Brain pericyte (primary cell): ENCODE data around the gene VDAC1.
"Not testable (repeated sequence)": the region's sequence is repeated elsewhere in the genome, so short reads cannot be mapped to it uniquely, and the experiment has no call there.

Experiments
- DNase-seq: peaks from one replicate; pipeline ENCODE4 v3.0.0-alpha.2; 2012; ENCODE audit warnings: low read depth, low spot score

Gene VDAC1

DNA sequence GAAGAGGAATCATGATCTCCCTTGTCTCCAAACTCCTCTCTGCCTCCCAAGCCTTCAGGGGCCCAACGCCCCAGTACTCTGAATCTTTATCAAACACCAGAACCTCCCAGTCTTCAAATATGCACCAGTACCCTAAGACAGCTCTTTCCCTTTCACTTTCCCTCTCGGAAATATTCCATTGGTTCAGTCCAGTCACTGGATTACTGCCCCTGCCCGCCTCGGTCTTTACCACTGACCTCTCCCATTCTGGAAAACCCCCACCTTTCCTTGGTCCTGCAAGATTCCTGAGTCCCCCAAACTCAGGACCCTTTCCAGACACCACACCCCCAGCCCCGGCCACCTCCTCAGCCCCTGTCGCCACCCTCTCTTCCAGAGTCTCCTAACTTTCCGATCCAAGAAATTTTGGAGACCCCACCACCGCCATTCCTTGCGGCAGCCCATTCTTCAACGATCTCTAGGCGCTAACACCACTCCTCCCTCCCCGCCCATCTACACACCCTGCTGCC is 37.0 kb downstream of the VDAC1 start:
- DNase-seq: no peak

DNA sequence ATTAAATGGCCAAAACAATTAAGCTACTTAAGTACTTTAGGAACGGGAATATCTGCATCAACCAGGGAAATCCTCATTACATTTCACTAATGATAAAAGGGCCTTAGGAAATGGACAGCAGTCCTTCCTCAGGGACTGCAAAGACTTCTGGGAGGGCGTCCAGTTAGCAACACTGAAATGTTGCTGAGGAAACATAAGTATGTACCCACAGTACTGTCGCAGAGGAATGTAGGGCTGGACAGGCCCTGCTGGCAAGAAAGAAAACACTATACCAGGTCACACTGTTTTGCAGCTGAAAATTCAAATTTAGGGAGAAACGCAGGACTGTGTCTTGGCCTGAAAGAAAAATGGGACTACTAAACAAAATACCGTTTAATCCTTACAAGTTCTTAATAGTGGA is 37.7 kb downstream of the VDAC1 start:
- DNase-seq: no peak

GRCh38 chr5:133966090-133966489 is 38.7 kb downstream of the VDAC1 start:
- DNase-seq: no peak

DNA sequence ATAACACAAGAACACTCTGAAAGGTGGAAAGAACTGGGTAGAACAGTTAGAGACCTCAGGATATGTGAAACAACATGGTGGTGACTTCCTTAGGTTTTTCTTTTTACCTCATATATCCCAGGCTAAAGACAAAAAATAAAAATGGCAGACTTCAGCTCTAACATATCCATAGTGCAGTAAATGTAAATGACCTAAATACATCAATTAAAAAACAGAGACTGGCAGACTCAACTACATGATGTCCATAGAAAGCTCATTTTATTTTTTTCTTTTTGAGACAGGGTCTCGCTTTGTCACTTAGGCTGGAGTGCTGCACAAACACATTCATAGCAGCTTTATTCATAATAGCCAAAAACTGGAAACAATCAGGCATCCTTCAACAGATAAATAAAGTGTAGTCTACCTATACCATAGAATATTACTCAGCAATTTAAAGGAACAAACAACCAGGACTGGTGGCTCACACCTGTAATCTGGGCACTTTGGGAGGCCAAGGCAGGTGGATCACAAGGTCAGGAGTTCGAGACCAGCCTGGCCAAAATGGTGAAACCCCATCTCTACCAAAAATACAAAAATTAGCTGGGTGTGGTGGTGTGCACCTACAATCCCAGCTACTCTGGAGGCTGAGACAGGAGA is 41.2 kb downstream of the VDAC1 start:
- DNase-seq: no peak

DNA sequence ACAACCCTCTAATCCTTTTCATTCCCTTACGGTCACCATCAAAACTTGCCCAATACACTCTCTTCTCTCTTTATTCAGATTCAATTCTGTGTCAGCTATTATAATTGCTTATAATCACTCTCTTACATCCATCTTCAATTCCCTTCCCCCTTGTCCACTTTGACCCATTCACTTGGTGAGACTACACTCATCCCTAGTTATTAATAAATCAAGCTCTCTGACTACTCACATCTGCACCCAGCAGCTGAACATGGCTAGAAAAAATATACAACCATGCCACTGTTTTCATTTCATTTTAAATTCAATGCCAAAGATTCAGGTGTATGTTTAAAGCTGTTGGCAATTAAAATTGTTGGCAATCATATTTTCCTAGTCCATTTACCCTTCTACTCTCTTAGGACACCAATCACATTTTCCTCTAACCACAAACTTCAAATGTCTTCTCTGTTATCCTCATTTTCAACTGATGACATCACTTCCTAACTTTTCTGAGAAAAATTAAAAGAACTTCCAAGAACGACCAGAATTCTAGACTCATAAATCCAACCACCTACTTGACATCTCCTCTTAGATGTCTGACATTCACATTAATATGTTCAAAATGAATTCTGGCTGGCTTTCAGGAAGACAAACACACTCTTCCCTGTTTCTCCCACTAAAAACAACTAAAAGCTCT is 41.8 kb downstream of the VDAC1 start:
- no peak for DNase-seq

- no peak for DNase-seq
These were observed 42.6 kb downstream of the VDAC1 start for GRCh38 chr5:133962131-133962530.

DNA sequence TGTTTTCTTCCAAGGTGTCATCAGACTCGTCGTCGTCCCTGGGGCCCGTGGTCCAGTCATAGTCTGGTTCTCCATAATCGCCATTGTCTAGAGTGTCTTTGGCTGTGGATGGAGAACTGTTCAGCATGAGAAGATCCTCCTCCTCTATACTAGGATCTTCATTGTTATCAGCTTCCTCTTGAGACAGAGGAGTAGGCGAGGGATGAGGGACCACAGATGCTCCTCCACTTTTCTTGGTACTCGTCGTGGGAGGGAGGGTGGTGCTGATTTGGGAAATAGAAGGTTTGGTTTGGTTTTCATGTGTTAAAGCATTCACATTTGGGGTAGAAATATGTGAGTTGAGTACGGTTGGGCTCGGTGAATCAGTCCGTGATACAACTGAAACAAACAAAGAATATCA is 45.1 kb downstream of the VDAC1 start:
- no peak for DNase-seq

DNA sequence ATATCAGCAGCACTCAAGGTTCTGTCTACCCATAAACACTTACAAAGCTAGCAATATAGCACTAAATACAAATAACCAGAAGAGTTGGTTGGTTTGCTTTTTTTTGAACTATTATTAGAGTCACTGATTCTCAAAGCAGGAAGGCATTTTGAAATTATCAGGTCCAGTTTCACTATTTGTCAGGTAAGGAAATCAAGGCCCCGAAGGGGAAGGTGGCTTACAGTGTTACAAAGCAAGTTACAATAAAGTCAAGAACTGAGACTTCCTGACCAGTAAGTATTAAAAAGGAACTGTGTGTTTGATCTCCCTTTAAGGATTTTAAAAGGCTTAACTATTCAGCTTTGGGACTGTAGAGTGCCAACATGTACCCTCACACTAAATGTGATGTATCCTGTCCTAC is 47.2 kb downstream of the VDAC1 start:
- DNase-seq: no peak

DNA sequence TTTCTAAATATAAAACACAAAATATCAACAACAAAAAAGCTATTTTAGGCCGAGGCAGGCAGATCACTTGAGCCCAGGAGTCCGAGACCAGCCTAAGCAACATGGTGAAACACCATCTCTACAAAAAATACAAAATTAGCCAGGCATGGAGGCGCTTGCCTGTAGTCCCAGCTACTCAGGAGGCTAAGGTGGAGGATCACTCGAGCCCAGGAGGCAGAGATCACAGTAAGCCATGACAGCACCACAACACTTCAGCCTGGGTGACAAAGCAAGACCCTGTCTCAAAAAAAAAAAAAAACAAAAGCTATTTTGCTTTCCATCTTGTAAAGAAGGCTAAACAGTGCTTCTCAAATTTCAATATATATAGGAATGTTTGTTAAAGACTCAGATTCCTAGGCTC is 47.7 kb downstream of the VDAC1 start:
- DNase-seq: no peak

GRCh38 chr5:133956196-133956595 is 48.6 kb downstream of the VDAC1 start:
- DNase-seq: not testable (repeated sequence)

- DNase-seq: no peak
These were observed 51.1 kb downstream of the VDAC1 start for GRCh38 chr5:133953568-133954145.

- DNase-seq: peak; percentile 67
These were observed 51.8 kb downstream of the VDAC1 start for GRCh38 chr5:133952729-133953567.

DNA sequence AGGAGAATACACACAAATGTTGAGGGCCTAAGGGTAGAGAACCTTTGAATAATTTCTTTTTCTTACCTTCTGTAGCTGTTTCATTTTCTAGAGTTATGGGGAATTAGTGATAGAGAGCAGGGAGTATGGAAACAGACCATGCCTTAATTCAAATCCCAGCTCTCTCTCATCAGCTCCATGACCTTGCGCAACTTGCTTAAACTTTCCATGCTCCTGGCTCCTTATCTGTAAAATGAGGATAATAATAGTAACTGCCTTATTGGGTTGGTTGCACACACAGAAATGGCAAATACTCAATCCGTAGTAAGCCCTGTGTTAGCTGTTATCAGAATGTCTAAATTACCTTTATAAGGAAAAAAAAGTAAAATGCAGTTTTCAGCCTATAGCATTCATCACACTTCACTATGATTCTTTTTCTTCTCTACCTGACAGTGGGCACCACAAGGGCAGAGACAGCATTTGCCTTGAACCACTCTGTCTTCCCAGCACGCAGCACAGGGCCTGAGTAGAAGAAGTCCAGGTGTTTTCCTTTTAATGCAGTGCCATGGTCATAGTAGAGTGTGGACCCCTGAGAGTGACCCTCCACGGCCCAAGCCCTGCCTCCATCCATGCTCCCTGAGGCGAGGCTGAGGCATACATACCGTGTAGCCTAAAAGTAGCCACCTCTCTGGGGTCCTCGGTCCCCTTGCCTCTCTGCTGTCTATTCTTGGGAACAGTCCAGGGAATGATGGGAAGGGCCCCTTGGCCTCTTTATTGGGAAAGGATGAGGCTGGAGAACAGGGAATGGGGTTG is 53.8 kb downstream of the VDAC1 start:
- no peak for DNase-seq

DNA sequence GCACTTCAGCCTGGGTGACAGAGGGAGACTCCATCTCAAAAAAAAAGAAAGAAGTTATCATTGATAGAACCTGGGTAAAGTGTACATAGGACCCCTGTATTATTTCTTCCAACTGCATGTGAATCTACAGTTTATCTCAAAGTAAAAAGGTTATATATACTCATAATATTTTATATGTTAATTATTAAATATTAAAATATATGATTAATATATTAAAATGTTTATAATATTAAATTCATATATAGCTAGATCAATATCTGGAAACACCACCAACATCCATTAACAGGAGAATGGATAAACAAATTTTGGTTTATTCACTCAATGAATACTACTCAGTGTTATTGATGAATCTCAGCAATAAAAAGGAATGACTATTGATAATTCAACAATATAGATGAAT is 56.1 kb downstream of the VDAC1 start:
- DNase-seq: no peak

- no peak for DNase-seq
These were observed 57.3 kb downstream of the VDAC1 start for GRCh38 chr5:133947431-133947841.

GRCh38 chr5:133945568-133945967 is 59.2 kb downstream of the VDAC1 start:
- DNase-seq: no peak

DNA sequence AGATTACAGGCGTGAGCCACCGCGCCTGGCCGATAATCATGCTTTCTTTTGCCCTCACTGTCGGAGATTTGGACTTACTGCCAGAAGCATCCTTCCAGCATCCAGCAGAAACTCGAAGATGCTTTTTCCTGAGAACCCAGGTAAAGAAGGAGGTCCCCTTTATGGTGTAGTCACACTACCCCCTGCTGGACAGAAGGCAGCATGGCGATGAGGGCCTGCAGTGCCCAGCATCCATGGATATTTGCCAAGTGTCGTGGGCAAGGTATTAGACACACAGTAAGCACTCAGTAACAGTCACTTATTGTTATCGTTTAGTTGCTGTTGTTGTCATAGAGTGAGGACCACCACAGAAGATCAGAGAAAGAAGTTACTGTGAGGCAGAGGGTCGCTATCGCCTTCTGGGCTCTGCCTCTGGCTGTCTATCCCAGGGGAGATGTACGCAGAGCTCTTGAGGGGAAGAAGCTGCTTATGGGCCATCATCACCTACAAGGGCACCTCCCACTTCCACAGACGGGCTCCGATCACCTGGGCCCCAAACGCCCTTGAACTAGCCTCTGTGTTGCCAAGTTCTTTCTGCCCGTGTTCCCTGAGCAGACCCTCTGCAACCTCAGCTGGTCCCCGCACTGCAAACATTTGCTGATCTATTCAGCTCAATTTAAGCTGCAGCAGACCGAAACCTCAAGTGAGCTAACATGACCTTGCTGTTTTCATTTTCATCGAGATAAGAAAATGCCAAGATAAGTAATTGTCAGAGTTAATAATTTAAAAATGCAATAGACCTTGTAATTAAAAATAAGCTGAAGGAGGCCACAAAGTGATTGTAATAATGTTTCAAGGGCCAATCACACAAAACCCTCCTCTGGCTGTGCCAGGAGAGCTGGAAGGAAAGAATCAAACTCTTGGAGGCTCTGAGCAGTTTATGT is 60.3 kb downstream of the VDAC1 start:
- no peak for DNase-seq

DNA sequence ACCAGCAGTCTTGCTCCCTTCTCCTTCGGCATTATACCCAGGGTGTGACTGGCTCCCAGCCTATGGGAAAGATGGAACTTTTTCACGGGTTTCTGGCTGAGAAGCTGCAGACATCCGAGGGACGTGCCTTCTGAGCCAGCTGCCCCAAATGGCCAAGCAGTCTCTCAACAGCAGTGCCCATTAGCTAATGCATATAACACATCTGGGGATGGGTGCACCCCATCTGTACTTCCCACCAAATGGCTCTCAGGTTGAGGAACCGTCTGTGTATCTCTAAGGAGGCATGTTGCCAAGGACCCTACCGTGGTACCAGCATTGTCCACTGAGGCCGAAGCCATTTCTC is 61.3 kb downstream of the VDAC1 start:
- DNase-seq: no peak

GRCh38 chr5:133942614-133943474 is 61.9 kb downstream of the VDAC1 start:
- no peak for DNase-seq
